H1 (cell line): ENCODE data around the gene CD38. TPM values are rescaled to one million over a fixed set of nuclear protein-coding genes. Genes with fewer than 3 reads are reported as not detected.

Source experiments
- CTCF ChIA-PET: fragments of 300-600 bp; sonication (Branson Sonifier 250); formaldehyde crosslinking; loops from one replicate; lab custom pipeline; 2021; ENCODE audit not compliant: partially characterized antibody; lab: Charles Lee
- POLR2A ChIA-PET: fragments of 300-600 bp; sonication (Branson Sonifier 250); formaldehyde crosslinking; loops from one replicate; lab custom pipeline; 2021; ENCODE audit warnings: inconsistent platforms; ENCODE audit not compliant: partially characterized antibody; lab: Charles Lee
- DNase-seq, 2 experiments: peaks; one replicate each; pipeline versions ENCODE4 v3.0.0 to v3.0.0-alpha.2; 2010 to 2022; ENCODE audit warnings: low spot score in 2 of 2, low read depth in 1 of 2, mixed read lengths in 1 of 2
- FAIRE-seq: peaks from 2 replicates; lab custom pipeline; 2011; peaks lifted over from hg19 to GRCh38; lab: Jason Lieb, UNC
- H2AFZ ChIP-seq: 2 replicates; pipeline ENCODE4 v1.8.1; 2012; ENCODE audit warnings: low read length, inconsistent platforms
- H2AK5ac ChIP-seq: 2 replicates; pipeline ENCODE4 v1.6.1; 2013; ENCODE audit warnings: low read depth, low read length
- H2BK120ac ChIP-seq: replicated peaks from 2 replicates; pipeline ENCODE3; 2013; ENCODE audit warnings: low read depth, low read length, inconsistent platforms
- H2BK12ac ChIP-seq: 2 replicates; pipeline ENCODE4 v1.6.1; 2013; ENCODE audit warnings: low read depth, low read length
- H2BK15ac ChIP-seq: 2 replicates; pipeline ENCODE4 v1.6.1; 2013; ENCODE audit warnings: low read length
- H2BK20ac ChIP-seq: 2 replicates; pipeline ENCODE4 v1.6.1; 2013; ENCODE audit warnings: low read length
- H2BK5ac ChIP-seq: 2 replicates; pipeline ENCODE4 v1.6.1; 2013; ENCODE audit warnings: low read depth, low read length
- H3K14ac ChIP-seq: 2 replicates; pipeline ENCODE4 v1.6.1; 2013; ENCODE audit warnings: inconsistent platforms; ENCODE audit not compliant: insufficient read length
- H3K18ac ChIP-seq: 2 replicates; pipeline ENCODE4 v1.6.1; 2013; ENCODE audit warnings: low read length; ENCODE audit errors: extremely low read depth
- H3K23ac ChIP-seq: 2 replicates; pipeline ENCODE4 v1.6.1; 2013; ENCODE audit warnings: inconsistent platforms; ENCODE audit not compliant: insufficient read length
- H3K23me2 ChIP-seq: 2 replicates; pipeline ENCODE4 v1.6.1; 2013; ENCODE audit warnings: low read depth, low read length
- H3K27ac ChIP-seq: 2 replicates; pipeline ENCODE4 v1.6.1; 2011; ENCODE audit warnings: low read depth, low read length, inconsistent platforms
- H3K27me3 ChIP-seq, 4 experiments: replicated peaks in 1 of 4; 1 replicate in 1 of 4; 2 replicates in 3 of 4; pipeline versions ENCODE4 v1.6.1 to v1.8.1; 2011 to 2013; ENCODE audit warnings: low read length in 3 of 4, mild to moderate bottlenecking in 3 of 4, inconsistent platforms in 2 of 4, mixed read lengths in 2 of 4, moderate library complexity in 1 of 4; ENCODE audit not compliant: control insufficient read depth in 3 of 4, insufficient read depth in 3 of 4; ENCODE audit errors: extremely low read depth in 1 of 4
- H3K36me3 ChIP-seq, 4 experiments: 2 replicates each; pipeline versions ENCODE4 v1.6.1 to v1.8.1; 2011 to 2013; ENCODE audit warnings: mild to moderate bottlenecking in 4 of 4, low read length in 3 of 4, moderate library complexity in 2 of 4, control low read depth in 1 of 4, inconsistent platforms in 1 of 4; ENCODE audit not compliant: insufficient read depth in 4 of 4, control insufficient read depth in 2 of 4
- H3K4ac ChIP-seq: replicated peaks from 2 replicates; pipeline ENCODE3; 2013; ENCODE audit warnings: low read length, low read depth, mixed read lengths, inconsistent platforms; ENCODE audit not compliant: insufficient read length
- H3K4me1 ChIP-seq, 4 experiments: replicated peaks in 1 of 4; 1 replicate in 1 of 4; 2 replicates in 3 of 4; pipeline versions ENCODE4 v1.6.1 to v1.8.1; 2011 to 2013; ENCODE audit warnings: low read length in 3 of 4, inconsistent platforms in 2 of 4, mixed read lengths in 1 of 4; ENCODE audit not compliant: insufficient read depth in 4 of 4, control insufficient read depth in 3 of 4
- H3K4me2 ChIP-seq, 2 experiments: 2 replicates each; pipeline versions ENCODE4 v1.6.1 to v1.8.1; 2011 to 2013; ENCODE audit warnings: low read depth in 2 of 2, low read length in 2 of 2, control low read depth in 1 of 2, inconsistent platforms in 1 of 2, mild to moderate bottlenecking in 1 of 2; ENCODE audit not compliant: insufficient read depth in 1 of 2
- H3K4me3 ChIP-seq, 4 experiments: fragments of 200-600, 300-600 bp in 1 of 4; sonication (generic), shearing (Covaris generic), sonication (Bioruptor Twin) in 1 of 4; 2 replicates each; pipeline versions ENCODE4 v1.5.1 to v1.8.1; 2011 to 2016; ENCODE audit warnings: low read length in 4 of 4, low read depth in 3 of 4, control low read depth in 2 of 4, inconsistent platforms in 2 of 4, mild to moderate bottlenecking in 2 of 4, mixed read lengths in 1 of 4, moderate library complexity in 1 of 4; ENCODE audit not compliant: insufficient read depth in 2 of 4; ENCODE audit errors: extremely low read depth in 1 of 4
- H3K56ac ChIP-seq: replicated peaks from 2 replicates; pipeline ENCODE3; 2013; ENCODE audit warnings: low read depth, mild to moderate bottlenecking, mixed read lengths, low read length, inconsistent platforms; ENCODE audit not compliant: insufficient read length
- H3K79me1 ChIP-seq: 2 replicates; pipeline ENCODE4 v1.6.1; 2013; ENCODE audit warnings: low read depth, low read length, control low read depth
- H3K79me2 ChIP-seq, 2 experiments: 2 replicates each; pipeline versions ENCODE4 v1.6.1 to v1.8.1; 2012 to 2013; ENCODE audit warnings: low read length in 2 of 2, mild to moderate bottlenecking in 2 of 2, inconsistent platforms in 1 of 2; ENCODE audit not compliant: insufficient read depth in 2 of 2, control insufficient read depth in 1 of 2
- H3K9ac ChIP-seq, 4 experiments: replicated peaks in 1 of 4; 1 replicate in 1 of 4; 2 replicates in 3 of 4; pipeline versions ENCODE4 v1.6.1 to v1.8.1; 2011 to 2013; ENCODE audit warnings: low read depth in 3 of 4, low read length in 3 of 4, control low read depth in 2 of 4, mild to moderate bottlenecking in 2 of 4, moderate library complexity in 2 of 4, inconsistent platforms in 1 of 4; ENCODE audit errors: extremely low read depth in 1 of 4
- H3K9me3 ChIP-seq, 2 experiments: 2 replicates each; pipeline versions ENCODE4 v1.6.1 to v1.8.1; 2012 to 2013; ENCODE audit warnings: mild to moderate bottlenecking in 2 of 2, moderate library complexity in 2 of 2, control low read depth in 1 of 2, inconsistent platforms in 1 of 2, low read depth in 1 of 2, low read length in 1 of 2, mixed read lengths in 1 of 2; ENCODE audit not compliant: insufficient read depth in 2 of 2
- H4K20me1 ChIP-seq, 2 experiments: replicated peaks in 1 of 2; 2 replicates each; pipeline versions ENCODE3 to v1.8.1; 2011 to 2013; ENCODE audit warnings: inconsistent platforms in 2 of 2, low read length in 2 of 2, mild to moderate bottlenecking in 1 of 2; ENCODE audit not compliant: insufficient read depth in 2 of 2, control insufficient read depth in 1 of 2
- H4K5ac ChIP-seq: 2 replicates; pipeline ENCODE4 v1.6.1; 2013; ENCODE audit warnings: low read length, low read depth, mixed read lengths, inconsistent platforms; ENCODE audit not compliant: insufficient read length
- H4K8ac ChIP-seq: 2 replicates; pipeline ENCODE4 v1.8.0; 2013; ENCODE audit warnings: mild to moderate bottlenecking, moderate library complexity, low read length, inconsistent platforms; ENCODE audit not compliant: insufficient read depth; ENCODE audit errors: extremely low read depth
- H4K91ac ChIP-seq: replicated peaks from 2 replicates; pipeline ENCODE3; 2013; ENCODE audit warnings: low read length, mixed read lengths, inconsistent platforms; ENCODE audit not compliant: insufficient read length
- BCL11A ChIP-seq, 2 experiments: IDR thresholded peaks; one replicate each; pipeline ENCODE4 v1.6.1; 2011; ENCODE audit warnings: low read depth in 2 of 2, low read length in 2 of 2, mild to moderate bottlenecking in 2 of 2
- CHD2 ChIP-seq: IDR thresholded peaks from 2 replicates; pipeline ENCODE4 v1.6.1; 2012; ENCODE audit warnings: low read length, improper control_type of control experiment
- EGR1 ChIP-seq: IDR thresholded peaks from 2 replicates; pipeline ENCODE4 v1.6.1; 2011; ENCODE audit warnings: low read depth, low read length, borderline replicate concordance
- RAD21 ChIP-seq, 2 experiments: IDR thresholded peaks in 1 of 2; conservative IDR thresholded peaks in 1 of 2; 2 replicates each; pipeline ENCODE4 v1.6.1; 2011; ENCODE audit warnings: low read depth in 2 of 2, low read length in 2 of 2, improper control_type of control experiment in 1 of 2, inconsistent platforms in 1 of 2, mild to moderate bottlenecking in 1 of 2, moderate library complexity in 1 of 2
- TBP ChIP-seq: IDR thresholded peaks from 2 replicates; pipeline ENCODE4 v1.6.1; 2011; ENCODE audit warnings: low read depth, low read length, improper control_type of control experiment
- WGBS, 2 experiments: shearing (Covaris generic) in 1 of 2; methylation state at CpG; one replicate each; pipeline versions ENCODE4 v1.1.6 to v1.1.7; 2013 to 2015; ENCODE audit warnings: low lambda C conversion rate in 2 of 2, mixed read lengths in 2 of 2, inconsistent platforms in 1 of 2, low coverage in 1 of 2, missing lambda C conversion rate in 1 of 2; ENCODE audit not compliant: insufficient replicate concordance in 2 of 2, insufficient coverage in 1 of 2, insufficient read length in 1 of 2; ENCODE audit errors: extremely low coverage in 1 of 2, missing lambda C conversion rate in 1 of 2; 5-methylcytosine and 5-hydroxymethylcytosine counted together
- polyA plus RNA-seq, 7 experiments: library from polyadenylated mRNA; depleted of rRNA in 3 of 7; stranded (reverse) in 5 of 7; unstranded in 2 of 7; fragments of >200 nt in 5 of 7; fragments of 200-250 nt in 2 of 7; gene quantifications; 1 replicate in 5 of 7; 2 replicates in 1 of 7; 4 replicates in 1 of 7; pipeline versions ENCODE4 v1.2.1 to v1.2.3, GENCODE V29; 2011 to 2013; ENCODE audit warnings: missing spikeins in 2 of 7, mixed read lengths in 2 of 7
- total RNA-seq: library from RNA; stranded (reverse); fragmentation: NEBNext Ultra II Directional; extraction: Animal tissue kit (Norgen Biotek cat#: 25700); gene quantifications from 2 replicates; pipeline ENCODE4 v1.2.1, GENCODE V29; 2021
- TF ChIP-seq, protein P1 (sequence below), 3 experiments: IDR thresholded peaks; 1 replicate in 2 of 3; 2 replicates in 1 of 3; pipeline versions ENCODE4 v1.5.1 to v1.6.1; 2011; ENCODE audit warnings: low read length in 3 of 3, mild to moderate bottlenecking in 3 of 3, inconsistent platforms in 2 of 3, low read depth in 1 of 3, moderate library complexity in 1 of 3; ENCODE audit not compliant: insufficient read depth in 1 of 3; ENCODE audit errors: control extremely low read depth in 1 of 3

CD38 gene
- total and polyA plus RNA-seq, 2 of the 8 experiments (the other 6 are each of a cell fraction or from before 2014, with no cell fraction given): 0.14 to 0.24 TPM

GRCh38 chr4:15729910-15730533 lies 48.1 kb upstream of the CD38 start:
- Histone ChIP-seq H4K5ac (no peak overlapping the region), H3K79me2 (no peaks in the 10 kb centered on the region), H3K27ac (no peak overlapping the region), H2AK5ac (no peak overlapping the region), H4K8ac (no peak overlapping the region), H3K4me3 (no peak overlapping the region), H3K23ac (no peak overlapping the region), H2BK12ac (no peak overlapping the region), H3K79me1 (no peaks in the 10 kb centered on the region), H3K56ac (no peak overlapping the region), H3K27me3 (no peaks in the 10 kb centered on the region), H4K91ac (no peak overlapping the region), H2BK120ac (no peak overlapping the region), H2AFZ (no peak overlapping the region), H2BK5ac (no peak overlapping the region), H2BK15ac (no peak overlapping the region), H3K18ac (no peak overlapping the region), H3K9me3 (no peaks in the 10 kb centered on the region), H3K14ac (no peak overlapping the region), H3K4me2 (no peak overlapping the region), H3K23me2 (no peaks in the 10 kb centered on the region), H2BK20ac (no peak overlapping the region), H3K36me3 (no peaks in the 10 kb centered on the region), H3K9ac (no peak overlapping the region), H3K4ac (no peak overlapping the region), H4K20me1 (no peaks in the 10 kb centered on the region), H3K4me1 (no peaks in the 10 kb centered on the region)
- DNase-seq (no peak), FAIRE-seq (peak; percentile 63)
- ChIA-PET POLR2A (no interaction called here), CTCF (interaction anchor here (0.6 to 2.0 kb wide), 10 partner anchors 9 to 250 kb away, joined by 3 to 6 read pairs (median 4); no protein-coding TSS in a partner anchor)
- 46% methylated on average over 3 of the region's 3 CpGs; no CpG with 5 or more reads in 1 of the 2 experiments for WGBS, 2 experiments
- TF ChIP-seq, protein P1, sequence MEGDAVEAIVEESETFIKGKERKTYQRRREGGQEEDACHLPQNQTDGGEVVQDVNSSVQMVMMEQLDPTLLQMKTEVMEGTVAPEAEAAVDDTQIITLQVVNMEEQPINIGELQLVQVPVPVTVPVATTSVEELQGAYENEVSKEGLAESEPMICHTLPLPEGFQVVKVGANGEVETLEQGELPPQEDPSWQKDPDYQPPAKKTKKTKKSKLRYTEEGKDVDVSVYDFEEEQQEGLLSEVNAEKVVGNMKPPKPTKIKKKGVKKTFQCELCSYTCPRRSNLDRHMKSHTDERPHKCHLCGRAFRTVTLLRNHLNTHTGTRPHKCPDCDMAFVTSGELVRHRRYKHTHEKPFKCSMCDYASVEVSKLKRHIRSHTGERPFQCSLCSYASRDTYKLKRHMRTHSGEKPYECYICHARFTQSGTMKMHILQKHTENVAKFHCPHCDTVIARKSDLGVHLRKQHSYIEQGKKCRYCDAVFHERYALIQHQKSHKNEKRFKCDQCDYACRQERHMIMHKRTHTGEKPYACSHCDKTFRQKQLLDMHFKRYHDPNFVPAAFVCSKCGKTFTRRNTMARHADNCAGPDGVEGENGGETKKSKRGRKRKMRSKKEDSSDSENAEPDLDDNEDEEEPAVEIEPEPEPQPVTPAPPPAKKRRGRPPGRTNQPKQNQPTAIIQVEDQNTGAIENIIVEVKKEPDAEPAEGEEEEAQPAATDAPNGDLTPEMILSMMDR (IDR thresholded peaks at IDR 0.05; ENCODE audit: control extremely low read depth in 1 of 3, insufficient read depth in 1 of 3, low read depth in 1 of 3, low read length in 3 of 3): peak in 2 of 3 experiments; percentile 50 to 58; a peak in 3 of 4 replicates
- TF ChIP-seq RAD21 (IDR thresholded peaks at IDR 0.05 in 1 of 2, conservative IDR thresholded peaks at IDR 0.05 in 1 of 2; ENCODE audit: low read depth in 2 of 2, low read length in 2 of 2) (peak; percentile 67 to 69), TBP (no peak), EGR1 (no peak), CHD2 (no peak), BCL11A (IDR thresholded peaks at IDR 0.05; ENCODE audit: low read depth in 2 of 2, low read length in 2 of 2) (no peak)
